H9 (cell line): ENCODE results near the gene VEGFC. TPM values are rescaled to one million over a fixed set of nuclear protein-coding genes. Genes with fewer than 3 reads are reported as not detected.

Source experiments
- DNase-seq: peaks from one replicate; pipeline ENCODE4 v3.0.0-alpha.2; 2017
- H2AFZ ChIP-seq: one replicate; pipeline ENCODE4 v1.6.1; 2013; ENCODE audit warnings: mild to moderate bottlenecking, low read length, control low read depth, moderate library complexity
- H2AK5ac ChIP-seq: 2 replicates; pipeline ENCODE4 v1.6.1; 2013; ENCODE audit warnings: low read length, control low read depth, mixed read lengths; ENCODE audit not compliant: insufficient read length
- H2BK120ac ChIP-seq: one replicate; pipeline ENCODE4 v1.6.1; 2013; ENCODE audit warnings: low read depth, mild to moderate bottlenecking, low read length, control low read depth, inconsistent platforms; ENCODE audit not compliant: poor library complexity, severe bottlenecking
- H2BK12ac ChIP-seq: 2 replicates; pipeline ENCODE4 v1.6.1; 2013; ENCODE audit warnings: low read length, control low read depth, mixed read lengths, low read depth; ENCODE audit not compliant: insufficient read length
- H2BK15ac ChIP-seq: 2 replicates; pipeline ENCODE4 v1.6.1; 2013; ENCODE audit warnings: low read depth, low read length, control low read depth
- H2BK20ac ChIP-seq: one replicate; pipeline ENCODE4 v1.6.1; 2013; ENCODE audit warnings: low read depth, mild to moderate bottlenecking, low read length, control low read depth, inconsistent platforms; ENCODE audit not compliant: poor library complexity, severe bottlenecking
- H2BK5ac ChIP-seq: 2 replicates; pipeline ENCODE4 v1.6.1; 2013; ENCODE audit warnings: low read length, control low read depth, mixed read lengths; ENCODE audit not compliant: insufficient read length
- H3K14ac ChIP-seq: 2 replicates; pipeline ENCODE4 v1.6.1; 2013; ENCODE audit warnings: low read length, control low read depth; ENCODE audit not compliant: insufficient read depth
- H3K18ac ChIP-seq: 2 replicates; pipeline ENCODE4 v1.6.1; 2013; ENCODE audit warnings: low read depth, mild to moderate bottlenecking, mixed read lengths, low read length, control low read depth; ENCODE audit not compliant: insufficient read length
- H3K23ac ChIP-seq: 2 replicates; pipeline ENCODE4 v1.6.1; 2013; ENCODE audit warnings: low read length, control low read depth, mixed read lengths, low read depth; ENCODE audit not compliant: insufficient read length
- H3K23me2 ChIP-seq: 2 replicates; pipeline ENCODE4 v1.6.1; 2013; ENCODE audit warnings: low read depth, mild to moderate bottlenecking, mixed read lengths, low read length, control low read depth; ENCODE audit not compliant: insufficient read length, poor library complexity, severe bottlenecking
- H3K27ac ChIP-seq: 2 replicates; pipeline ENCODE4 v1.5.1; 2013; ENCODE audit warnings: low read length, control low read depth, mixed read lengths, low read depth; ENCODE audit not compliant: insufficient read length
- H3K27me3 ChIP-seq: 2 replicates; pipeline ENCODE4 v1.6.1; 2013; ENCODE audit warnings: low read length, control low read depth, inconsistent platforms; ENCODE audit not compliant: insufficient read depth
- H3K4ac ChIP-seq: 2 replicates; pipeline ENCODE4 v1.6.1; 2013; ENCODE audit warnings: low read depth, mild to moderate bottlenecking, control low read depth, inconsistent platforms, low read length, moderate library complexity
- H3K4me1 ChIP-seq: 2 replicates; pipeline ENCODE4 v1.6.1; 2013; ENCODE audit warnings: low read length, control low read depth, inconsistent platforms; ENCODE audit not compliant: insufficient read depth
- H3K4me2 ChIP-seq: 2 replicates; pipeline ENCODE4 v1.6.1; 2013; ENCODE audit warnings: low read length, control low read depth, mixed read lengths; ENCODE audit not compliant: insufficient read length, insufficient read depth
- H3K56ac ChIP-seq: 2 replicates; pipeline ENCODE4 v1.6.1; 2013; ENCODE audit warnings: low read depth, mild to moderate bottlenecking, mixed read lengths, low read length, control low read depth; ENCODE audit not compliant: insufficient read length
- H3K79me1 ChIP-seq: 2 replicates; pipeline ENCODE4 v1.6.1; 2013; ENCODE audit warnings: low read depth, mild to moderate bottlenecking, moderate library complexity, low read length, control low read depth, inconsistent platforms; ENCODE audit not compliant: insufficient read depth, poor library complexity, severe bottlenecking
- H3K79me2 ChIP-seq: 2 replicates; pipeline ENCODE4 v1.6.1; 2013; ENCODE audit warnings: low read length, control low read depth, inconsistent platforms; ENCODE audit not compliant: insufficient read depth
- H3K9ac ChIP-seq: 2 replicates; pipeline ENCODE4 v1.6.1; 2013; ENCODE audit warnings: low read length, control low read depth, mixed read lengths; ENCODE audit not compliant: insufficient read length; ENCODE audit errors: extremely low read depth
- H3K9me3 ChIP-seq: one replicate; pipeline ENCODE4 v1.6.1; 2013; ENCODE audit warnings: low read depth, low read length, inconsistent platforms; ENCODE audit not compliant: control insufficient read depth
- H3T11ph ChIP-seq: one replicate; pipeline ENCODE4 v1.6.1; 2013; ENCODE audit warnings: mild to moderate bottlenecking, low read length, control low read depth, inconsistent platforms
- H4K20me1 ChIP-seq: one replicate; pipeline ENCODE4 v1.6.1; 2013; ENCODE audit not compliant: control insufficient read depth, insufficient read length, insufficient read depth
- H4K5ac ChIP-seq: 2 replicates; pipeline ENCODE4 v1.6.1; 2013; ENCODE audit warnings: low read depth, mild to moderate bottlenecking, mixed read lengths, low read length, control low read depth; ENCODE audit not compliant: insufficient read length
- H4K8ac ChIP-seq: replicated peaks from 2 replicates; pipeline ENCODE4 v1.6.1; 2013; ENCODE audit warnings: low read length, control low read depth, mixed read lengths, low read depth; ENCODE audit not compliant: insufficient read length
- H4K91ac ChIP-seq: 2 replicates; pipeline ENCODE4 v1.6.1; 2013; ENCODE audit warnings: low read depth, mild to moderate bottlenecking, moderate library complexity, mixed read lengths, low read length, control low read depth; ENCODE audit not compliant: insufficient read length
- H3K27ac Mint-ChIP-seq, 3 experiments: 2 replicates in 2 of 3; 3 replicates in 1 of 3; pipeline ENCODE4 v1.8.0; 2020 to 2021; ENCODE audit warnings: mixed read lengths in 3 of 3, mild to moderate bottlenecking in 1 of 3, moderate library complexity in 1 of 3
- H3K27me3 Mint-ChIP-seq: 2 replicates; pipeline ENCODE4 v1.8.0; 2021; ENCODE audit warnings: low read depth, mild to moderate bottlenecking, moderate library complexity, mixed read lengths
- H3K36me3 Mint-ChIP-seq, 3 experiments: 2 replicates in 2 of 3; 3 replicates in 1 of 3; pipeline ENCODE4 v1.8.0; 2020 to 2021; ENCODE audit warnings: low read depth in 3 of 3, mixed read lengths in 3 of 3; ENCODE audit not compliant: insufficient read depth in 1 of 3
- H3K4me1 Mint-ChIP-seq, 2 experiments: 2 replicates each; pipeline ENCODE4 v1.8.0; 2020; ENCODE audit warnings: mixed read lengths in 2 of 2
- H3K4me3 Mint-ChIP-seq, 2 experiments: 2 replicates in 1 of 2; 3 replicates in 1 of 2; pipeline ENCODE4 v1.8.0; 2020 to 2021; ENCODE audit warnings: mild to moderate bottlenecking in 2 of 2, mixed read lengths in 2 of 2, moderate library complexity in 1 of 2
- H3K9me3 Mint-ChIP-seq, 2 experiments: 2 replicates in 1 of 2; 3 replicates in 1 of 2; pipeline ENCODE4 v1.8.0; 2020; ENCODE audit warnings: mild to moderate bottlenecking in 2 of 2, mixed read lengths in 2 of 2, moderate library complexity in 1 of 2
- CTCF ChIP-seq: fragments of 200-600 bp; sonication (generic); conservative IDR thresholded peaks from 3 replicates; pipeline ENCODE4 v1.8.0; 2021; ENCODE audit warnings: antibody characterized with exemption, mild to moderate bottlenecking
- WGBS: extraction: QIAGEN DNeasy Blood & Tissue Kit; methylation state at CpG from one replicate; pipeline ENCODE4 v1.1.7; 2013; ENCODE audit warnings: missing lambda C conversion rate, low lambda C conversion rate, mixed read lengths; ENCODE audit not compliant: insufficient read length; ENCODE audit errors: extremely low coverage; 5-methylcytosine and 5-hydroxymethylcytosine counted together
- total RNA-seq: library from RNA; stranded (reverse); gene quantifications from 2 replicates; pipeline ENCODE4 v1.2.1, GENCODE V29; 2021

Gene VEGFC
- total RNA-seq, 1 experiment from 2014 or later: 0.46 TPM

- H2BK15ac ChIP-seq: no peak overlapping the region
- no peaks in the 10 kb centered on the region for H4K20me1 ChIP-seq
- H3K79me1 ChIP-seq: no peaks in the 10 kb centered on the region
- H2BK120ac ChIP-seq: no peak overlapping the region
- H3K4me2 ChIP-seq: no peak overlapping the region
- no peak overlapping the region for H3T11ph ChIP-seq
- no peak overlapping the region for H3K27ac ChIP-seq
- peaks cover 5 to 6% of the 10 kb centered on the region in 2 experiments; a peak in 2 of 4 replicates for H3K4me1 Mint-ChIP-seq
- TF ChIP-seq CTCF: no peak
- no peaks in the 10 kb centered on the region for H3K23me2 ChIP-seq
- no peaks in the 10 kb centered on the region for H3K9me3 Mint-ChIP-seq
- no peak for DNase-seq
- no peaks in the 10 kb centered on the region for H3K9me3 ChIP-seq
- H2AK5ac ChIP-seq: no peak overlapping the region
- H2BK12ac ChIP-seq: no peak overlapping the region
- H4K5ac ChIP-seq: no peak overlapping the region
- H3K56ac ChIP-seq: no peak overlapping the region
- no peaks in the 10 kb centered on the region for H3K27me3 Mint-ChIP-seq
- H3K4me3 Mint-ChIP-seq: no peak overlapping the region
- H2AFZ ChIP-seq: no peak overlapping the region
- H3K79me2 ChIP-seq: no peaks in the 10 kb centered on the region
- no peak overlapping the region for H2BK20ac ChIP-seq
- no peaks in the 10 kb centered on the region for H3K27me3 ChIP-seq
- H3K27ac Mint-ChIP-seq: no peak overlapping the region
- H3K4me1 ChIP-seq: no peaks in the 10 kb centered on the region
- no peak overlapping the region for H2BK5ac ChIP-seq
- H3K23ac ChIP-seq: no peak overlapping the region
- H3K36me3 Mint-ChIP-seq: no peaks in the 10 kb centered on the region
- no CpG with 5 or more reads among the region's 4 CpGs for WGBS
- no peak overlapping the region for H4K8ac ChIP-seq
- no peak overlapping the region for H3K4ac ChIP-seq
- no peak overlapping the region for H3K18ac ChIP-seq
- H4K91ac ChIP-seq: no peak overlapping the region
- no peak overlapping the region for H3K14ac ChIP-seq
- no peak overlapping the region for H3K9ac ChIP-seq
Observed at GRCh38 chr4:176778491-176778890, 14.2 kb downstream of the VEGFC start.
